Medulla oblongata (tissue), 1 donor: ENCODE data around the gene CPEB1.
"Not testable (repeated sequence)": the region's sequence is repeated elsewhere in the genome, so short reads cannot be mapped to it uniquely, and the experiment has no call there.

Experiments
- DNase-seq: peaks from one replicate; pipeline ENCODE4 v3.0.0-alpha.2; 2015; ENCODE audit errors: extremely low spot score

Gene CPEB1

GRCh38 chr15:82513587-82513986 is 133.6 kb downstream of the CPEB1 start:
- not testable (repeated sequence) for DNase-seq

DNA sequence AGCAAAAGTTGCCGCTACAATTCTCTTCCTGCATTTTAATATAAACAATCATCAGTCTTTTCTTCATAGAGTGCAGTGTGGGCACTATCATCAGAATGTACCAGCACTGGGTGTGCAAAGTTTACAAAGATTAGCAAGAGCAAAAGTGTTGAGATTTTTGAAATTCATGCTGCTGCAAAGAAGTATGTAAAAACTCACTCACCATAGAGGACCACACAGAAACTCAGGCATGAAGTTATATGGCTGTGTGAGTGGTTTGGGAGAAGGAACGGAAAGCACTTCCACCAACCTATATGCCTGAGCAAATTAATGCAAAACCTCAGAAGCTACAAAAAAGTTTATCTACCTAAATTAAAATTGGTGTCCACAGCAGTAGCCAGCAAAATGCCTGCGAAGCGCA is 139.5 kb downstream of the CPEB1 start:
- DNase-seq: not testable (repeated sequence)

GRCh38 chr15:82507087-82507486 is 140.1 kb downstream of the CPEB1 start:
- not testable (repeated sequence) for DNase-seq

DNA sequence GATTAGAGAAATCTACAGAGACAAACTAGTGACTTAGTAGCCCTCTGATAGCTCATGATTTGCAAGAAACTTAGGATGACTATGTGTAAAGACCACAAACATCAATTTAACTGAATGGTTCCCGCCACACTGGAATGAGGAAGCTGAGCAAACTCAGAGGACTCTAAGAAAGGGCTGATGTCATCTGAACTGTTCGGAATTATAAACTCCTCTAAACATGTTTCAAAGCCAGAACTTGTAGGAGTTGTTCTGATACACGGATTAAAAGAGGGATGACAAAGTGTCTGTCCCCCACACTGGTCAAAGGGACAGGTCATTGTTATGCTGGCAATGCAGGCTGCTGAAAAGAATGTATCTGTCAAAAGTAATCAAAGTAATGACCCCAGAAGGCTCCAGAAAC is 141.3 kb downstream of the CPEB1 start:
- not testable (repeated sequence) for DNase-seq

- DNase-seq: not testable (repeated sequence)
These were observed 143.1 kb downstream of the CPEB1 start for GRCh38 chr15:82504074-82504473.

DNA sequence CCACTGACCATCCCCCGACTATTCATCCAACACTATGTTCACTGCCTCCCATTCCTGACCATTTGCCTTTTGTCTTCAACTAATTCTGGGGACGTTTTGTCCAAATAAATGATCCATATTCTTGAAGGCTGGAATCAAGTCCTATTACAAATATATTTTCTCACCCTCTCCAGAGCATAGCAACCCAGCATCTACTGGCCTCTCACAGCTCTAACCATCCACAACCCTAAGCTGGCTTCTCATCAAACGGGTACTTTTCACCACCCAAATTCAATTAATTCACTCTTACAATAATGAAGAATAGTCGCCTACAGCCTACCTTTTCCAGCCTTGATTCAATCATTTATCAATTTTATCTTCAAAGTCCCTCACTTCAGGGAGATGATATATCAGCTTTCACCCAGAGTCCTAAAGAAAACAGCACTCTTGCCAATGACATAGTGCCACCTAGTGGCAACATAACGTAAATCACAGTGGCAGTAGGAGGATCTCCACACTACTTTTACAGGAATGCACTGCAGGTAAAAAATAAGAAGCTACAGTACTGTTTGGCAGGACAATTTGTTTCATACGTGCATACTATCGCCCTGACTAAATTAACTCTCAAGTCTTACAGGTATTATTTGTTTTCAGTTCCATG is 144.3 kb downstream of the CPEB1 start:
- not testable (repeated sequence) for DNase-seq

DNA sequence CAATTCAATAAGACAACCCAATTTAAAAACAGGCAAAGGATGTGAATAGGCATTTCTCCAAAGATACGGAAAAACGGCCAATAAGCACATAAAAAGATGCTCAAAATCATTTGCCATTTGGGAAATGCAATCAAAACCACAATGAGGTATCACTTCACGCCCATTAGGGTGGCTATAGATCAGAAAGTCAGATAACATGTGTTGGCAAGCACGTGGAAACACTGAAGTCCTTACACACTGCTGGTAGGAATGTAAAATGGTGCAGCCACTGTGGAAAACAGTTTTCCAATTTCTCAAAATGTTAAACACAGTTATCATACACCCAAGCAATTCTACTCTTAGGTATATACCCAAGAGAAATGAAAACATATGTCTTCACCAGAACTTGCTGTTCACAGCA is 146.4 kb downstream of the CPEB1 start:
- not testable (repeated sequence) for DNase-seq

DNA sequence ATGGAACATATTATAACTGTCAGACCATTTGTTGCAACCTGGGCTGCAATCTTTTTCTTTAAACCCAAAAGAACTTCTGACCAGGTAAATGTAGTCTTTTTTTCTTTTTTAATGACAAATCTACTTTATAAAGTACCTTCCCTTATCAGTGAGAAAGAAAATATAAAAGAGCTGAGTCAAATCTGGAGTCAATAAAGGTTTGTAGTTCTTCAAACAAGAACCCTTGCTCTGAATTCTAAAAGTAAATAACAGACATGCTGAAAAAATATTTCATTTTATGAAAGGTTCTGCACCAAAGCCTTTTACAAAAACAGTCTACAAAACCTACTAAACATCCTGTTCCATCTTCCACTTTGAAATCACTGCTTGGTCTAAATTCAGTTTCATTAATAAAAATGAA is 149.2 kb downstream of the CPEB1 start:
- DNase-seq: not testable (repeated sequence)
